Stimulated activated CD4-positive, alpha-beta T cell treated with anti-CD3 and anti-CD28 coated beads, TNF-alpha, amount 100 ng/mL, for 4 hours (primary cell): ENCODE results near the gene AARS2.
A peak's percentile ranks its signal among the peaks of the same experiment; 100 is the strongest.

Experiments used
- DNase-seq, 3 experiments: peaks; one replicate each; pipeline ENCODE4 v3.0.0-alpha.2; 2020; ENCODE audit warnings: low read depth in 3 of 3

AARS2 gene

GRCh38 chr6:44300292-44300823 is 12.8 kb downstream of the AARS2 start:
- DNase-seq = no peak

DNA sequence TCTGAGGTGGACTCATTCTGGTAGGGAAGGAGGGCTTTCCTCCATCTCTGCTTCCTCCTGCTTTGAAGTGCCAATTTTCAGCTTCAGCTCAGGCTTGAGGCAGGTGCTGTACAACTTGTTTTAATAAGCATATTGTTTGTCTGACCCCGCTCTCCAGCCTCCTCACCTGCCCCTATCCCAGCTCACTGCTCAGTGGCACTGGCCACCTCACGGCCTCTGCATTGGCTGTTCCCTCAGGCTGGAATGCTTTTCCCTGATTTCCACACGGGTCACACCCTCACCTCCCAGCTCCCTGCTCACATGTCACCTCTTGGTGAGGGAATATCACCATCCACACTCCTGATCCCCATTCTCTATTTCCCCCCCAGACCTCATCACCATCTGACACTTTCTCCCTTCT is 14.3 kb downstream of the AARS2 start:
- DNase-seq = no peak

DNA sequence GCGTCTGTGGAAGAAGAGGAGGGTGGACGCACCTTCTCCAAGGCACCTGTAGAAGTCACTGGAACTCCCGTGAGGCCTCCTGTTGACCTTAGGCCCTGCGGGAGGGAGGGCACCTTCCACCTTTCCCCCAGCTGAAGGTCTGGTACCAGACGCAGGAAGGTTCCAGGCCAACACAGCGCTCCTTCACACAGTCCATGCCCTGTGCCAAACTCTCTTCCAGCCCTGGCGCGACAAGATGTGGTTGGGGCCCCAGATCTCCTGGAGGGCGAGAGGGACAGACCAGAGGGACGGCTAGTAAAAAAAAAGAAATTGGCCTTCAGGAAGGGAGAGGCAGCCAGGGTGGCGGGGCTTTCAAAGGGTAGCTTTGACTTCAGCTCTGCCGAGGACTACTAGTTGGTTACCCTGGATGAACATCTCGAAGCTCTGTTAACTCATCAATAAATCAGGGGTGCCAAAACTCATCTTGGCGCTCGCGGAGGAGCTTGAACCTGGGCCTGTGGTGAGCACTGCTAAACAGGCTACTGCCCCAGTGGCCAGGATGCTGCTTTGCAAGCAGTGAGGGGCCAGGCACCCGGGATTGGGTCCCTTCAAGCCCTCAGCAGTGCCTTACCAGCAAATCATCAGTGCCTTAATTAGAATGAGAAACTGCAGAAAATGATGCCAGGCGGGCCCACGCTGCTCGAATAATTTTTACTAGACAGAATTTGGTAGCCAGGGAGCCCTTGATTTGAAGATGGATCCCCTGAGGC is 14.9 kb downstream of the AARS2 start:
- DNase-seq = no peak

- DNase-seq = peak in 1 of 3 experiments; percentile 29
Observed at GRCh38 chr6:44297063-44298038, 15.8 kb downstream of the AARS2 start.

DNA sequence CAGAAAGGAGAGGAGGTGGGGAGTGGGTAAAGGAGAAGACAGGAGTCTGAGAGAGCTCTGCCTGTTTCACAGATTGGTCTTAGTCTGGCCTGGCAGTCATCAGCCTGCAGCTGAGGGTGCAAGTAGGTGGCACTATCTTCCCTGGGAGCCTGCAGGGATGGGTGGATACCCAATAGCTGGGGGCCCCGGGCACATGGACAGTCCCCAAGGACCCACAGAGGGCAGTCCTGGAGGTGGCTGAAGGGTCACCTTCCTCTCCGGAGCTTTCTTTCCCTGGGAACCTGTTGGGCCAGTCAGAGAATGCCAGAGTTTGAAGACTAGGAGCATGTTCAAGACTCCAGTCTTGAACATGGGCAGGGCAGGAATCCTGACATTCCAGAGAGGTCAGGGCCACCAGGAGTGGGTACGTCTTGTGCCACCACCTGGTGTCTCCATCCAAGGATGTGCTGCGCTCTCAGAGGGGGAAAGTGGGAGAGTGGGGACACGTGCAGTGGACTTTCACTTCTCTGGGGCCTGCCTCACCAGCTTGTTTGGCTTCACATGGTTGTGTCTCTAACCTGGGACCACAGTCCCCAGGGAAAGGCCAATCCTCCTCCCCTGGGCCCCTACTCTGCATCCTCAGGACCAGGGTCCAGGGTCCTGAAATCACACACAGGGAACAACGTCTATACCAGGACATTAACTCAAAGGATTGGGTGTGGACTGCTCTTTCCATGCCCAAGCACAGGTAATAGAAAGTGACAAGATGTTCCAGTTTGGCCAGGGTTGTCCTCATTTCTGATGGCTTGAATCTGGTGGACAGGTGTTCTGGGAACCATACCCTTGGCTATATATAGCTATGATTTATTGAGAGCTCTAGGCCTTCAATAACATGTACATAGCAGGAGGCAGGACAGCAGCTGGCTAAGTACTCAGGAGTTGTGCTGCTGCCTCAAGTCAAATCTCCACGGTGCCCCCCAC is 18.0 kb downstream of the AARS2 start:
- DNase-seq = no peak

DNA sequence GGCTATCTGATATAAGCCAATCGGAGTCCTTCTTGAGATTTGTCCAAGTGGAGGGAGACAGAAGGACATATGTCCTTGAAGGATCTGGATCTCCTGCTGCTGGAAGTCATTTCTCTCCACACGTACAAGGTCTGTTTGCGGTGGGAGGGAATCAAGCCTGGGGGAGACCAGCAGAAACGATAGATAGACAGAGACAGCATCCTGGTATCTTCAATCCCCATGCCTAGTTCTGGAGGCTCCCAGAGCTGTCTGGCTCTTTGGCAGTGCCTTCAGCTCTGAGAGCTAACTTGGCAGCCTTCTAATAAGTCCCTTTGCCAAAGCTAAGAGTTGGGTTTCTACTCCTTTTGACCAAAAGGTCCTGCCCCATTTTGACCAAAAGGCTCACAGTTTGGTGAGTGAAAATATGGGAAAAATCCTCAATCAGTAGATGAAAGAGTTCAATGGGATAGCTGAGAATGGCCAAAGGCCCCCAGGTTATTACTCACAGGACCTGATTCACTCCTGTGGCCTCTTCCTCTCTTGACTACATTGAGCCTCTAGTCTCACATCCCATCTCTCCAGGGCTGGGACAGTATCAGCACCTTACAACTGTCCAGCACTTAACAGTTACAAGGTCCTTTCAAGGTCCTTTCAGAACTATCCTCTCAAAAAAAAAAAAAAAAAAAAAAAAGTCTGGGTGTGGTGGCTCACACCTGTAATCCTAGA is 20.3 kb downstream of the AARS2 start:
- no peak for DNase-seq

GRCh38 chr6:44291841-44292240 is 21.3 kb downstream of the AARS2 start:
- DNase-seq = no peak

DNA sequence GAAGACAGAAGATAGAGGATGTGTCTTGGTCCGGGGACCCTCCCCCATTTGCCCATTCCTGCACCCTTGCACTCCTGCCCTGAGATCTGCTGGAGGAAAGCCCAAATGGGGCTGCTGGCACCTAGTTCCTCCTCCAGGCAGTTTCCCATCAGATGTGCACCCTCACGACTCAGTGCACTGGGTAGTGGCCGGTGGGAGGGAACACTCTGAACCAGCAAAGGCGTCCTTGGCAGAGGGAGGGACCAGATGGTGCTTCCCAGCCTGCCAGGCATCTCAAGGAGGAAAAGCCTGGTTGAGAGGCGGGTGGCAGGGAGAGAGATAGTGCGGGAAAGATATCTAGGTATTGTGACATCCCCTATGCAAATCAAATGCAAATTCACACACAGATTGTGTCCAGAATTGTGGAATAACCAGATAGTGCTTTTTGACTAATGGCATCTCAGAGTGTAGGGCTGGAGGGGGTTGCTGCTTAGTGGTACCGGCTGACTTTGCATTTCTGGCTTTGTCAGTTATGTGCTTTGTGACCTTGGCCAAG is 23.4 kb downstream of the AARS2 start:
- no peak for DNase-seq

DNA sequence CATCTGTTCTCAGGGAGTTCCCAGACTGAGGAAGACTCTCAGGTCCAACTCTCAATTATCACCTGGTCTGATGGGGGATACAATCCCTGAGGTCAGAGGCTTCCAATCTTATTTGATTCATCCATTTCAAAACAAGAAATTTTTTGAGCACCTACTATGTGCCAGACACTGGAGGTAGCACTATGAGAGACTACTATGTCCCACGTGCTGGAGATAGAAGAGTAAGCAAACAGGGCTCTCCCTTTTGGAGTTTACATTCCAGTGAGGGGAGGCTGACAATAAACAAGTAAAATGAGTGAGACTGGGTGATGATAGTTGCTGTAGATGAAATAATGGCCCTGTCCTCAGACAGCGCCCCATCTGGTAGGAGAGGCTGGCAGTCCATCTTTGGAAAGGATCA is 26.4 kb downstream of the AARS2 start:
- no peak for DNase-seq

GRCh38 chr6:44286285-44286565 is 26.9 kb downstream of the AARS2 start:
- no peak for DNase-seq

DNA sequence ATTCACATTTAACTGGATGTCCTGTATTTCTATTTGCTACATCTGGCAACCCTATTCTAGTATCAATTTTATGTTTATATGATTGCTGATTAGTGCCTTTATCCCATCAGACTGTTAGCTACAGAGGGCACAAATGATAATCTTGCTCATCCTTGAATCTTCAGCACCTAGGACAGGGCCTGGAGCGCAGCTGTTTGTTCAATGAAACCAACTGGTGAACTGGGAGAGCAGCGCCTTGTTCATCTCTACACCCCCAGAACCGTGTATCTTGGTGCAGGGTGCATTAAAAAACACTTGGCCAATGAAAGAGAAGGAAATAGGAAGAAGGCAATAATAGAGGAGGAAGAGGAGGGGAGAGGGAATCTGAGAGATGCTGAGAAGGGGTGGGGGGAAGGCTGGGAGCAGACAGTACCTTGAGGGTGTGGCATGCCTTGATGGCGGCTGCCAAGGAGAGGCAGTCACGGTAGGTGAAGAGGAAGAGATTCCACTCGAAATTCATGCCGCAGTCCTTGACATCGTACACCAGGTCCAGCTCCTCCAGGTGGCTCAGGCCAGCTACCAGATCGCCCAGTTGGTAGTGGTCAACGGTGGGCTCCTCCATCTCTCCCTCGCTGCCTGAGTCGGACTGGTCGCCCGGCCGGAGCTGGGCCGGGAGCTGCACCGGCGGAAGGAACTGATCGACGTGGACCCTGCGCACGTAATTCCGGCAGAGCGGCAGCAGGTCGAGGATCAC is 27.4 kb downstream of the AARS2 start:
- DNase-seq = no peak

- DNase-seq = no peak
Observed at GRCh38 chr6:44284867-44285266, 28.3 kb downstream of the AARS2 start.

GRCh38 chr6:44284121-44284520 is 29.0 kb downstream of the AARS2 start:
- DNase-seq = no peak

DNA sequence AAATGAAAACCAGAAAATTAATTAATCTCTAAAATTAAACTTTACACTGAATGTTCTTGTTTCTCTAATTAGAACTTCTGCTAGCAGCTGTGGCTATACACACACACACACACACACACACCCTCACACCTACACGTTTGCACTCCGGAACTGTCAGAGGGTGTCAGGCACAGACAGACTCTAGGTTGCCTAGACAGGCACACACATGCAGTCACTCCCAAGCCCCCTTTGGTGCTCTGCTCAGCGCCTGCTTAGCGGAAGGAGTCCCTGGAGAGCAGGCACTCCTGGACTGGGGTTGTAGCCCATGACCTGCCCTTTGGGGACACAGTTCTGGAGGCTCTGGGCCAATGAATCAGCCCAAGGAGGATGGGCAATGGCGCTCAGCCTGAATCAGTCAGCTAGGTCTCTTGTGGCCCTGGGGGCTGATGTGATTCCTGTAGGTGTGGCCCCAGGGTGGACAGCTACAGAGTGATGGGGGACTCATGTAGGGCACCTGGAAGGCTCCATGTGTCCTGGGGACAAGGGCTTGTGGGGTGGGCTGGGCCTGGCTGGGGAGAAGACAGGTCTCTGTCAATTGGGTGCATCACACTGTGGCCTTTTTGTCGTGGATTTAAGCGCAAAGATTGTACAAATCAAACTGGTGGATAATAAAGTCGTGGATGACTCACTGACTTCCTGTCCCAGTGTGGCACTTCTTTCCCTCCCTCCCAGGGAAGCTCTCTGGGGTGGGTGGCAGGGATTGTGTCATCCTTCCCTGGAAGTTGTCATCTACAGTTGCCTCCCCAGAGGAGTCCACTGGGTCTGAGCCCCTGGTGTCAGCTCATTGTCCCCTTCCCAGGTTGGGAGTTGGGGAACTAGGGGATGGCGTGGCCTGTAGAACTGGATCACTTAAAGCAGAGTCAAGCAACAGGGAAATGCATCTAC is 34.1 kb downstream of the AARS2 start:
- DNase-seq = no peak

- DNase-seq = no peak
Observed at GRCh38 chr6:44278315-44278714, 34.8 kb downstream of the AARS2 start.

- no peak for DNase-seq
Observed at GRCh38 chr6:44277763-44278162, 35.4 kb downstream of the AARS2 start.

DNA sequence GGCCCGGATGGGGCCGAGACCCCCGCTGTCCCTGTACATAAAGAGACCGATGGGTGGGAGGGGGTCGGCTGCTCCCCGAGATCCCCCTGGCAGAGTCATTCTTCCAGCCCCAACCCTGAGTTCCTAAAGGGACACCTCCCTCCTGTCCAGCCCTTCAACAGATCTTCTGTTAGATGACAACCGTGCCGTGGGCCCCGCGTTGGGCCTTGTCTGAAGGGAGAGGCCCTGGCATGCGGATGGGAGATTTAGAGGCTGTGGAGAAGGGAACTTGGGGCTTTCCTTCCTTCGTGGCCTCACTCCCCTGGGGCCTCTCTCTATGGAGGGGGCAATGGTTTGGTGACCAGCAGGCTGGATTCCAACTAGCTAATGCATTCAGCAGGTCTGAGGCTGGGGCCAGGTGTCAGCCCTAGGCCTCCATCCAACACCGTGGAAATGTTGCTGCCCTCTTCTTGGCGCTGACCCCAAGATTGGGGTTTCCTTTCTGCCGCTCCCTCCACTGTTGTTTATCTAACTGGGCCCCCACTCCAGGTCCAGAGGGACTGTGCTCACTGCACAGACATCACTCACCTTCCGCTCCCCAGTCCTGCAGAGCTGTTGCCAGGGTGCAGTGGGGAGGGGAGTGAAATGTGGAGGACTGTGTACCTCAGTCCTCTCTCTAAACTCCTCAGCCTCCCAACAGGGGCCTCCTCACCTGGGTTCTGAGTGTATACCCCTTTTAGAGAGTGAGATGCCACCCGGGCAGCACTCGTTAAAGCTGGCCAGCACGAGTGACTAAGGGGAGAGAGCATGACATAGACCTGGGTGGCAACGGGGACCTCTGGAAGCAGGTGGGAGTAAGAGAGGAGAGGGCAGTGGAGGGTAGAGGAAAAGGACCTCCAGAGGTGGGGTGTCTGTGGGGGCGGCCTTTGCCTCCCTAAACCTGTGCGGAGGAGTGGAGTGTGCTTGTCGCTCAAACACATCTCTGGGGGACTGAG is 36.2 kb downstream of the AARS2 start:
- DNase-seq = no peak
